Adrenal gland (tissue), 12 donors: ENCODE results near the gene CNTN5. TPM values are rescaled to one million over a fixed set of nuclear protein-coding genes. Genes with fewer than 3 reads are reported as not detected.

Experiments
- DNase-seq, 7 donors: peaks; one replicate each; pipeline ENCODE4 v3.0.0-alpha.2; 2019 to 2020
- H3K27ac ChIP-seq, 5 donors: fragments of 200-600 bp; sonication (generic) in 4 of 5; 1 replicate in 3 of 5; 2 replicates in 2 of 5; pipeline versions ENCODE4 v1.5.1 to v1.8.0; 2016 to 2020; ENCODE audit warnings: mild to moderate bottlenecking in 1 of 5
- H3K27me3 ChIP-seq: fragments of 200-600 bp; 2 replicates; pipeline ENCODE4 v1.8.0; 2021
- H3K36me3 ChIP-seq, 2 donors: fragments of 200-600 bp; replicated peaks in 1 of 2; 1 replicate in 1 of 2; 2 replicates in 1 of 2; pipeline versions ENCODE4 v1.5.1 to v1.8.0; 2018 to 2022
- H3K4me1 ChIP-seq, 2 donors: fragments of 200-600 bp; replicated peaks in 1 of 2; 1 replicate in 1 of 2; 2 replicates in 1 of 2; pipeline versions ENCODE4 v1.5.1 to v1.8.0; 2018 to 2021
- H3K4me3 ChIP-seq, 4 donors: fragments of 200-600 bp; sonication (generic) in 3 of 4; one replicate each; pipeline ENCODE4 v1.5.1; 2016 to 2018
- H3K9me3 ChIP-seq, 3 donors: fragments of 200-600 bp; sonication (generic) in 1 of 3; replicated peaks in 1 of 3; 1 replicate in 2 of 3; 2 replicates in 1 of 3; pipeline versions ENCODE4 v1.5.1 to v1.8.0; 2016 to 2021
- POLR2A ChIP-seq, 2 donors: fragments of 450-650 bp; IDR thresholded peaks; one replicate each; pipeline ENCODE4 v1.6.1; 2017; ENCODE audit warnings: antibody characterized with exemption in 2 of 2, mild to moderate bottlenecking in 2 of 2, moderate library complexity in 1 of 2
- WGBS, 4 donors: extraction: QIAGEN DNeasy Blood & Tissue Kit in 2 of 4; methylation state at CpG; one replicate each; pipeline versions ENCODE4 v1.1.5 to v1.1.7; 2013 to 2017; 5-methylcytosine and 5-hydroxymethylcytosine counted together
- intact Hi-C, 2 donors: fragments of 100-400 bp; cut with DNase I; formaldehyde crosslinking; loops; one replicate each; pipeline versions ENCODE4 v1.14.1 to v1.15.0; 2022 to 2023
- polyA plus RNA-seq, 3 donors: library from polyadenylated mRNA; stranded (reverse); fragments of 200-250 nt in 2 of 3; fragments of 350-450 nt in 1 of 3; fragmentation: Illumina TruSeq in 1 of 3; extraction: RNeasy Lipid Tissue Mini Kit (QIAGEN cat#74804) in 1 of 3; gene quantifications; one replicate each; pipeline ENCODE4 v1.2.3, GENCODE V29; 2013 to 2014
- total RNA-seq, 9 donors: library from RNA; depleted of rRNA in 4 of 9; stranded (reverse); fragments of >200 nt in 4 of 9; fragments of 120-200 nt in 1 of 9; fragmentation: NEBNext Ultra II Directional in 1 of 9; extraction: Animal tissue kit (Norgen Biotek cat#: 25700) in 1 of 9; gene quantifications; one replicate each; pipeline versions ENCODE4 v1.1.0 to v1.2.4, GENCODE V29; 2013 to 2023
- TF ChIP-seq, protein P1 (sequence below), 6 experiments: fragments of 450-650 bp in 4 of 6; fragments of 200-600 bp in 2 of 6; sonication (generic) in 1 of 6; IDR thresholded peaks; 1 replicate in 5 of 6; 2 replicates in 1 of 6; pipeline versions ENCODE4 v1.5.1 to v1.8.0; 2016 to 2021; ENCODE audit warnings: antibody characterized with exemption in 6 of 6, mild to moderate bottlenecking in 2 of 6, moderate library complexity in 1 of 6
- donor health status: healthy with polysubstance abuse.
- donor health status: Bipolar disorder and iron deficiency.
- donor health status: DM: yes; HTN: yes; CAD: no.
- donor health status: DM: no; HTN: no; CAD: no.
- donor health status: DM: no; HTN: no; CAD: no.
- donor health status: DM: yes; HTN: yes; CAD: no.

CNTN5 gene
- total and polyA plus RNA-seq, 12 donors: 0.07 to 107 (median 0.30) TPM; not detected in 8

DNA sequence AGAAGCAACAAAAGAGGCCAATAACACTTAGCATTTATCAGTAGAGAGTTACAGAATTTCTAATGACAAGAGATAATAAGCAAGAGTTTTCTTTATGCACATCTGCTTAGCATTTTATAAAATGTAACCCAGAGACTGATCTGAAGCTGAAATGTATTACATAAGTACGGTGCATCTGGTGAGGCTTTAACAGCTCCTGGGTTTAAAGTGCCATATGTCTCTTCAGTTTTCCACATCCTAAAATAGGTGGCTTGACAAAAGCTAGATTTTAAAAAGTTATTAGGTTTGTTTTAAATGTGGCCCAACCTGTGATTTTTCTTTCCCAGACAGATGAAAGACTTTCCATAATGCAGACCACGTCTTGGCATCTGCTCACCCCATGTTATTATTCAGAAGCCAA lies 1045.7 kb downstream of the CNTN5 start:
- no peaks in the 10 kb centered on the region for H3K27me3 ChIP-seq
- WGBS, 4 donors: 68 to 86% (median 76%) methylated on average over 2 of the region's 2 CpGs
- DNase-seq: no peak
- no peak overlapping the region for H3K4me3 ChIP-seq
- intact Hi-C loops: no loop called here
- H3K4me1 ChIP-seq: no peaks in the 10 kb centered on the region
- no peak overlapping the region for H3K27ac ChIP-seq
- TF ChIP-seq POLR2A (IDR thresholded peaks at IDR 0.05): no peak
- TF ChIP-seq, protein P1, sequence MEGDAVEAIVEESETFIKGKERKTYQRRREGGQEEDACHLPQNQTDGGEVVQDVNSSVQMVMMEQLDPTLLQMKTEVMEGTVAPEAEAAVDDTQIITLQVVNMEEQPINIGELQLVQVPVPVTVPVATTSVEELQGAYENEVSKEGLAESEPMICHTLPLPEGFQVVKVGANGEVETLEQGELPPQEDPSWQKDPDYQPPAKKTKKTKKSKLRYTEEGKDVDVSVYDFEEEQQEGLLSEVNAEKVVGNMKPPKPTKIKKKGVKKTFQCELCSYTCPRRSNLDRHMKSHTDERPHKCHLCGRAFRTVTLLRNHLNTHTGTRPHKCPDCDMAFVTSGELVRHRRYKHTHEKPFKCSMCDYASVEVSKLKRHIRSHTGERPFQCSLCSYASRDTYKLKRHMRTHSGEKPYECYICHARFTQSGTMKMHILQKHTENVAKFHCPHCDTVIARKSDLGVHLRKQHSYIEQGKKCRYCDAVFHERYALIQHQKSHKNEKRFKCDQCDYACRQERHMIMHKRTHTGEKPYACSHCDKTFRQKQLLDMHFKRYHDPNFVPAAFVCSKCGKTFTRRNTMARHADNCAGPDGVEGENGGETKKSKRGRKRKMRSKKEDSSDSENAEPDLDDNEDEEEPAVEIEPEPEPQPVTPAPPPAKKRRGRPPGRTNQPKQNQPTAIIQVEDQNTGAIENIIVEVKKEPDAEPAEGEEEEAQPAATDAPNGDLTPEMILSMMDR (IDR thresholded peaks at IDR 0.05): no peak
- no peaks in the 10 kb centered on the region for H3K36me3 ChIP-seq
- no peaks in the 10 kb centered on the region for H3K9me3 ChIP-seq

DNA sequence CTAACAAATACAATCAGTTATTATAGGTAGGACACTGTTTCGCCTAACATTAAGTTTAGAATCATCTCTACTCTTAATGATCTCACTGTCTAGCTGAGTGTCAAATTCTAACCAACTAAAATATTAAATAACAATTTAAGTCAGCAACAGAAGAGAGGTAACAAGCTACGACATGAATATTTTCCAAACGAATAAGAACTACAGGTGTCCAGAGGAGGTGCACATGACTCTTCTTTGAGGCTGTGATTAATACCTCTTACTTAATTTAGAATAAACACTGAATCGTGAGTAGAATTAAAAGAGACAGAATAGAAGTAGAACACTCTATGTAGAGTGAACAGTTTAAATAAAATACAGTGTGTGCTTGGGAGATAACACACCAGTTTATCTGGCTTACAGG lies 1047.4 kb downstream of the CNTN5 start:
- no peak for DNase-seq

DNA sequence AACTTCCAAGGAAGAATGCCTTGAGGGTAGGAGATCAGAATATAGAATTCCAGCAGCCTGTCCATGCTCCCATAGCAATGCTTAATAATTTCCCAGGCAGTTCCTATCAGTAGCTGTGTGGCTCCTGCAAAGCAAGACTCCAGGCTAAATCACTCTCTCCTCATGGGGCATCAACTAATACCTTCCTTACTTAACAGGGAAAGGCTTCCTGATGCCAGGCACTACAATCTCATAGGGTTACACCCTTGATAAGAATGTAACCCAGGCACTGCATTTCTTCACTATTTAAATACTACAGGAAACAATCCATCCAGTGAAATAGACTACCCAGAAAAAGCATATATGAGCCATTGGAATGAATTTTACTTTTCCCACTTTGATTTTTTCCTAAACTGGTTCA lies 1051.4 kb downstream of the CNTN5 start:
- H3K27ac ChIP-seq: no peak overlapping the region
- no peaks in the 10 kb centered on the region for H3K9me3 ChIP-seq
- no peak for DNase-seq
- intact Hi-C loops: no loop called here
- no peaks in the 10 kb centered on the region for H3K4me1 ChIP-seq
- H3K27me3 ChIP-seq: no peaks in the 10 kb centered on the region
- H3K4me3 ChIP-seq: no peak overlapping the region
- no peaks in the 10 kb centered on the region for H3K36me3 ChIP-seq
- TF ChIP-seq POLR2A (IDR thresholded peaks at IDR 0.05): no peak
- TF ChIP-seq, protein P1 (IDR thresholded peaks at IDR 0.05): no peak

More for the DNA sequence above, 1047.4 kb downstream of the CNTN5 start:
- Histone ChIP-seq H3K4me3 (no peak overlapping the region), H3K36me3 (no peaks in the 10 kb centered on the region), H3K27ac (no peak overlapping the region), H3K27me3 (no peaks in the 10 kb centered on the region), H3K4me1 (no peaks in the 10 kb centered on the region), H3K9me3 (no peaks in the 10 kb centered on the region)
- WGBS, 4 donors: 67 to 75% (median 71%) methylated on average over 4 of the region's 4 CpGs
- intact Hi-C loops: no loop called here
- TF ChIP-seq POLR2A (IDR thresholded peaks at IDR 0.05): no peak
- TF ChIP-seq, protein P1 (IDR thresholded peaks at IDR 0.05): no peak

DNA sequence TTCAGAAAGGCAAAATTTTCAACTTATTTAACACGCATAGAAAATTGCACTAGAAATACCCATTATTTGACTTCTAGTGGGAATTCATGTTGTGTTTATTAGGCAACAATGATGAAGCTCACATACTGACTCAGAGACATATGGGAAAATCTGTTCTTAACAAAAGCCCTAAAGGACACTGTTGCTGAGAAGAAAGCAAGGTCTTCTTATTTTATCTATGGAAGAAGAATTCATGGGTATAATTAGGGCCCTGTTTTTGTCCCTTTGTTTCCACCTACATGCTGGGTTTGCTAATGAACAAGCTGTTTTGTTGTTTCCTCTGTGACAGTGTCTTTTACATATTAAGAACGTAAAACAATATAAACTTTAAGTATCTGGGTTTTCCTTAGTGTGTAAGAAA lies 1059.6 kb downstream of the CNTN5 start:
- no peak for DNase-seq
- H3K9me3 ChIP-seq: no peaks in the 10 kb centered on the region
- TF ChIP-seq POLR2A (IDR thresholded peaks at IDR 0.05): no peak
- TF ChIP-seq, protein P1 (IDR thresholded peaks at IDR 0.05): no peak
- H3K36me3 ChIP-seq: no peaks in the 10 kb centered on the region
- intact Hi-C loops: no loop called here
- H3K4me1 ChIP-seq: no peaks in the 10 kb centered on the region
- H3K27ac ChIP-seq: no peak overlapping the region
- 63 to 75% (median 72%) methylated on average over 2 of the region's 2 CpGs for WGBS, 4 donors
- no peaks in the 10 kb centered on the region for H3K27me3 ChIP-seq
- H3K4me3 ChIP-seq: no peak overlapping the region
